K562 (cell line): Measurements from ENCODE around the gene ZNF485. TPM values are rescaled to one million over a fixed set of nuclear protein-coding genes. Genes with fewer than 3 reads are reported as not detected.

Experiments
- ARID1B ChIP-seq: fragments of 450-650 bp; IDR thresholded peaks from 2 replicates; pipeline ENCODE4 v1.6.1; 2016; ENCODE audit warnings: antibody characterized with exemption, mild to moderate bottlenecking, inconsistent platforms
- ATF1 ChIP-seq, 2 experiments: fragments of 450-650 bp in 1 of 2; IDR thresholded peaks; 2 replicates each; pipeline ENCODE4 v1.6.1; 2016; ENCODE audit warnings: missing compliant biosample characterization in 1 of 2, missing genetic modification characterization in 1 of 2
- CBX8 ChIP-seq: fragments of 200-600 bp; sonication (generic); IDR thresholded peaks from 2 replicates; pipeline ENCODE4 v1.6.1; 2012; ENCODE audit warnings: borderline replicate concordance, mixed run types, low read depth, mild to moderate bottlenecking, moderate library complexity, mixed read lengths, low read length, control low read depth, inconsistent platforms; ENCODE audit not compliant: poor library complexity, severe bottlenecking; ENCODE audit errors: extremely low read depth
- CLOCK ChIP-seq: fragments of 250-450 bp; sonication (Bioruptor Pico); IDR thresholded peaks from 2 replicates; pipeline ENCODE4 v1.4.0; 2020; ENCODE audit warnings: mild to moderate bottlenecking, moderate library complexity, borderline replicate concordance
- GATAD2B ChIP-seq: fragments of 450-650 bp; IDR thresholded peaks from 2 replicates; pipeline ENCODE4 v1.6.1; 2017; ENCODE audit warnings: mild to moderate bottlenecking, borderline replicate concordance
- KLF16 ChIP-seq: IDR thresholded peaks from 2 replicates; pipeline ENCODE4 v1.6.1; 2016; ENCODE audit warnings: antibody characterized with exemption
- NCOA1 ChIP-seq: fragments of 450-650 bp; IDR thresholded peaks from 2 replicates; pipeline ENCODE4 v1.6.1; 2016; ENCODE audit warnings: low read depth
- OTX1 ChIP-seq: fragments of 450-650 bp; formaldehyde crosslinking; IDR thresholded peaks from 2 replicates; pipeline ENCODE4 v1.4.0; 2022; ENCODE audit warnings: mild to moderate bottlenecking
- RBM25 ChIP-seq: fragments of 200-400 bp; formaldehyde crosslinking; IDR thresholded peaks from 2 replicates; pipeline ENCODE4 v1.6.1; 2018; ENCODE audit warnings: low read length, low read depth, moderate library complexity; ENCODE audit not compliant: severe bottlenecking
- SNRNP70 ChIP-seq: fragments of 200-400 bp; formaldehyde crosslinking; optimal IDR thresholded peaks from 2 replicates; pipeline ENCODE3; 2017; ENCODE audit warnings: low read depth, low read length
- TEAD4 ChIP-seq, 2 experiments: sonication (generic) in 1 of 2; formaldehyde crosslinking in 1 of 2; IDR thresholded peaks; 2 replicates each; pipeline versions ENCODE4 v1.6.1 to v1.8.0; 2012 to 2022; ENCODE audit warnings: borderline replicate concordance in 1 of 2, inconsistent platforms in 1 of 2, low read length in 1 of 2, mild to moderate bottlenecking in 1 of 2, missing genetic modification reagents in 1 of 2
- THRB ChIP-seq: fragments of 450-650 bp; formaldehyde crosslinking; conservative IDR thresholded peaks from 2 replicates; pipeline ENCODE4 v1.4.0; 2022; ENCODE audit warnings: mild to moderate bottlenecking, missing genetic modification characterization
- TRIM25 ChIP-seq: fragments of 450-650 bp; IDR thresholded peaks from 2 replicates; pipeline ENCODE4 v1.7.0; 2016; ENCODE audit warnings: borderline replicate concordance
- ZNF311 ChIP-seq: fragments of 250-450 bp; sonication (Bioruptor Pico); IDR thresholded peaks from 2 replicates; pipeline ENCODE4 v1.4.0; 2020; ENCODE audit warnings: mild to moderate bottlenecking, moderate library complexity
- ZNF449 ChIP-seq: fragments of 250-450 bp; sonication (Bioruptor Pico); IDR thresholded peaks from 2 replicates; pipeline ENCODE4 v1.8.0; 2022; ENCODE audit warnings: moderate library complexity, mild to moderate bottlenecking, inconsistent platforms
- ZNF668 ChIP-seq: fragments of 250-450 bp; sonication (Bioruptor Pico); IDR thresholded peaks from 2 replicates; pipeline ENCODE4 v1.8.0; 2022; ENCODE audit warnings: mild to moderate bottlenecking, inconsistent platforms
- ZNF707 ChIP-seq: fragments of 250-450 bp; sonication (Bioruptor Pico); conservative IDR thresholded peaks from 2 replicates; pipeline ENCODE4 v1.8.0; 2022; ENCODE audit warnings: inconsistent platforms, mild to moderate bottlenecking, moderate library complexity
- polyA plus RNA-seq, 8 experiments: library from polyadenylated mRNA; depleted of rRNA in 4 of 8; stranded (reverse) in 5 of 8; unstranded in 3 of 8; fragments of >200 nt; fragmentation: Nextera tagmentation in 2 of 8; fragmentation: Illumina TruSeq in 1 of 8; extraction: Ambion mirVana in 2 of 8; extraction: Trizol in 1 of 8; gene quantifications; 2 replicates each; pipeline versions ENCODE4 v1.2.1 to v1.2.3, GENCODE V29; 2011 to 2014; ENCODE audit warnings: inconsistent platforms in 1 of 8, missing spikeins in 1 of 8
- total RNA-seq, 7 experiments: library from RNA; depleted of rRNA in 6 of 7; stranded (reverse); fragments of >200 nt in 6 of 7; fragmentation: Illumina TruSeq in 2 of 7; extraction: Trizol in 2 of 7; gene quantifications; 2 replicates each; pipeline versions ENCODE4 v1.2.1 to v1.2.3, GENCODE V29; 2011 to 2021; ENCODE audit warnings: low replicate concordance in 1 of 7

ZNF485 gene
- total and polyA plus RNA-seq, 9 of the 15 experiments (the other 6 are each of a cell fraction or from before 2014, with no cell fraction given) = 8.0 to 18.7 (median 11.9) TPM

GRCh38 chr10:43648398-43649184 is 42.4 kb downstream of the ZNF485 start, which contains the start of gene ZNF32 (continued):
- TF ChIP-seq CLOCK (CRISPR knock-in tag) (no peak), ARID1B (no peak), THRB (no peak), GATAD2B (peak; percentile 84), RBM25 (no peak), ZNF707 (CRISPR knock-in tag) (no peak), TRIM25 (no peak), TEAD4 (IDR thresholded peaks at IDR 0.05; ENCODE audit: low read length) (no peak), TEAD4 (CRISPR knock-in tag; IDR thresholded peaks at IDR 0.05; ENCODE audit: borderline replicate concordance) (0 out of 2 replicates have a peak, but pooled peaks have one; percentile 61), NCOA1 (no peak), OTX1 (CRISPR knock-in tag) (no peak), ZNF449 (CRISPR knock-in tag) (no peak), ATF1 (CRISPR knock-in tag; IDR thresholded peaks at IDR 0.05) (no peak), ATF1 (tag; IDR thresholded peaks at IDR 0.05) (peak; percentile 65), CBX8 (no peak), SNRNP70 (no peak), ZNF311 (CRISPR knock-in tag) (no peak), ZNF668 (CRISPR knock-in tag) (no peak), KLF16 (no peak)
